DOHH2 (cell line): ENCODE measurements around the gene PTPN2.

Experiments used
- H3F3A ChIP-seq: fragments of 200-600 bp; sonication (generic), shearing (Covaris generic); 2 replicates; pipeline ENCODE4 v1.6.0; 2016; ENCODE audit warnings: antibody characterized with exemption, mild to moderate bottlenecking; ENCODE audit not compliant: control insufficient read depth, insufficient read depth
- H3K27ac ChIP-seq: fragments of 200-600 bp; sonication (generic); 2 replicates; pipeline ENCODE4 v1.5.1; 2014; ENCODE audit warnings: low read depth, mild to moderate bottlenecking, low read length, moderate library complexity
- H3K27me3 ChIP-seq: fragments of 200-600 bp; sonication (generic); 2 replicates; pipeline ENCODE4 v1.6.1; 2014; ENCODE audit warnings: mild to moderate bottlenecking, low read length, mixed read lengths; ENCODE audit not compliant: control insufficient read depth
- H3K36me3 ChIP-seq: fragments of 200-600 bp; sonication (generic); 2 replicates; pipeline ENCODE4 v1.6.1; 2014; ENCODE audit warnings: mild to moderate bottlenecking, low read length, moderate library complexity, mixed read lengths; ENCODE audit not compliant: control insufficient read depth
- H3K4me1 ChIP-seq: fragments of 200-600 bp; sonication (generic); 2 replicates; pipeline ENCODE4 v1.6.1; 2014; ENCODE audit warnings: mild to moderate bottlenecking, low read length, mixed read lengths; ENCODE audit not compliant: control insufficient read depth
- H3K4me2 ChIP-seq: fragments of 200-600 bp; sonication (generic); 2 replicates; pipeline ENCODE4 v1.6.0; 2014; ENCODE audit warnings: mild to moderate bottlenecking, low read length, moderate library complexity
- H3K4me3 ChIP-seq: fragments of 200-600 bp; sonication (generic); 2 replicates; pipeline ENCODE4 v1.5.1; 2014; ENCODE audit warnings: mild to moderate bottlenecking, low read length, mixed read lengths
- H3K79me2 ChIP-seq: fragments of 200-600 bp; sonication (generic); 2 replicates; pipeline ENCODE4 v1.6.1; 2014; ENCODE audit warnings: mild to moderate bottlenecking, low read length, mixed read lengths; ENCODE audit not compliant: control insufficient read depth
- H3K9me2 ChIP-seq: fragments of 200-600 bp; sonication (generic); replicated peaks from 2 replicates; pipeline ENCODE4 v1.6.1; 2014; ENCODE audit warnings: mild to moderate bottlenecking, low read length, mixed read lengths; ENCODE audit not compliant: control insufficient read depth
- H3K9me3 ChIP-seq: fragments of 200-600 bp; sonication (generic); 2 replicates; pipeline ENCODE4 v1.6.1; 2014; ENCODE audit warnings: antibody characterized with exemption, low read length, mixed read lengths; ENCODE audit not compliant: control insufficient read depth, insufficient read depth
- H4K20me1 ChIP-seq: fragments of 200-600 bp; sonication (generic); 2 replicates; pipeline ENCODE4 v1.6.0; 2014; ENCODE audit warnings: low read depth, mild to moderate bottlenecking, antibody characterized with exemption, low read length, moderate library complexity; ENCODE audit not compliant: control insufficient read depth, insufficient read depth
- EZH2phosphoT487 ChIP-seq: fragments of 200-600 bp; sonication (generic); IDR thresholded peaks from 2 replicates; pipeline ENCODE4 v1.6.1; 2017; ENCODE audit warnings: borderline replicate concordance, mild to moderate bottlenecking, antibody characterized with exemption, low read length, moderate library complexity, mixed read lengths
- TF ChIP-seq, protein P1 (sequence below): fragments of 200-600 bp; sonication (generic); IDR thresholded peaks from one replicate; pipeline ENCODE4 v1.5.1; 2014; ENCODE audit warnings: antibody characterized with exemption, mild to moderate bottlenecking, low read depth, low read length; ENCODE audit not compliant: poor library complexity, severe bottlenecking

PTPN2 gene

DNA sequence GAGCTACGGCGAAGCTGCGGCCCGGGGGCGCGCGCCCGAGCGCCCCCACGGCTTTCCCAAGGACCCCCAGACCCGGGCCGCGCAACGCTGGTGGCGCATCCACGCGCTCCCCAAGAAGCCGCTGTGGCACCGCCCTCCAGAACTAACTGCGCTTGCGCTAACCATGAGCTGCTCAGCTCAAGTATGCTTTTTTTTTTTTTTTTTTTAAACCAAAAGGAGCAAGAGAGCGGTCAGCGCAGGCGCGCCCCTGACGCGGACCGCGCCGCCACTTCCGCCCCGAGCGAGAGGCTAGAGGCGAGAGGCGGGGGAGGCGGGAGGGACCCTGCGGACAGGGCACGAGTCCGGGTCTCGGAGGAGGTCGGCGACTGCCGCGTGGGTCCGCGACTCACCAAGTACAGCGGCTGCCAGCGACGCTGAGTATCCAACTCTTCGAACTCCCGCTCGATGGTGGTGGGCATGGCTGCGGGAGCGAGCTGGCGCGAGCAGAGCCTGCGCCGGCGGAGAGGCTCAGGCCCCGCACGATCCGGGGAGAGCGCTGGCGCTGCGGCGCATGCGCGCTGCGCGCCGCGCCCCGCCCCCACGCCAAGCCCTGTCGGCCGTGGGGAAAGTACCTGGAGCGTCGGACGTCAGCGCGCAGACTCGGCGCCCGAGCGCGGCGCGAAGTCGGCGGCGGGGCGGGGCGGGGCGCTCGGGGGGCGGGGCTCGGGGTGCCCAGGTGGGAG lies at the start of gene PTPN2:
TSS of gene PTPN2 (minus strand) at position 554 of the 722 bp plus-strand sequence. CDS start at position 458, 96 bp downstream.
- peak within 1 kb of the TSS; percentile 75 for H3K4me2 ChIP-seq
- peaks cover 18% of the 10 kb centered on the region for H3F3A ChIP-seq
- H3K27ac ChIP-seq, result peak within 1 kb of the TSS; percentile 81
- peak within 1 kb of the TSS; percentile 82 for H3K4me3 ChIP-seq
- H3K36me3 ChIP-seq, result peaks cover 10% of the 10 kb centered on the region
- H4K20me1 ChIP-seq, result peaks cover 27% of the 10 kb centered on the region
- no peaks in the 10 kb centered on the region for H3K9me2 ChIP-seq
- TF ChIP-seq EZH2phosphoT487, result no peak
- TF ChIP-seq, protein P1, sequence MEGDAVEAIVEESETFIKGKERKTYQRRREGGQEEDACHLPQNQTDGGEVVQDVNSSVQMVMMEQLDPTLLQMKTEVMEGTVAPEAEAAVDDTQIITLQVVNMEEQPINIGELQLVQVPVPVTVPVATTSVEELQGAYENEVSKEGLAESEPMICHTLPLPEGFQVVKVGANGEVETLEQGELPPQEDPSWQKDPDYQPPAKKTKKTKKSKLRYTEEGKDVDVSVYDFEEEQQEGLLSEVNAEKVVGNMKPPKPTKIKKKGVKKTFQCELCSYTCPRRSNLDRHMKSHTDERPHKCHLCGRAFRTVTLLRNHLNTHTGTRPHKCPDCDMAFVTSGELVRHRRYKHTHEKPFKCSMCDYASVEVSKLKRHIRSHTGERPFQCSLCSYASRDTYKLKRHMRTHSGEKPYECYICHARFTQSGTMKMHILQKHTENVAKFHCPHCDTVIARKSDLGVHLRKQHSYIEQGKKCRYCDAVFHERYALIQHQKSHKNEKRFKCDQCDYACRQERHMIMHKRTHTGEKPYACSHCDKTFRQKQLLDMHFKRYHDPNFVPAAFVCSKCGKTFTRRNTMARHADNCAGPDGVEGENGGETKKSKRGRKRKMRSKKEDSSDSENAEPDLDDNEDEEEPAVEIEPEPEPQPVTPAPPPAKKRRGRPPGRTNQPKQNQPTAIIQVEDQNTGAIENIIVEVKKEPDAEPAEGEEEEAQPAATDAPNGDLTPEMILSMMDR, result no peak
- no peaks in the 10 kb centered on the region for H3K9me3 ChIP-seq
- H3K4me1 ChIP-seq, result peaks cover 62% of the 10 kb centered on the region
- no peaks in the 10 kb centered on the region for H3K27me3 ChIP-seq
- H3K79me2 ChIP-seq, result peaks cover 52% of the 10 kb centered on the region

DNA sequence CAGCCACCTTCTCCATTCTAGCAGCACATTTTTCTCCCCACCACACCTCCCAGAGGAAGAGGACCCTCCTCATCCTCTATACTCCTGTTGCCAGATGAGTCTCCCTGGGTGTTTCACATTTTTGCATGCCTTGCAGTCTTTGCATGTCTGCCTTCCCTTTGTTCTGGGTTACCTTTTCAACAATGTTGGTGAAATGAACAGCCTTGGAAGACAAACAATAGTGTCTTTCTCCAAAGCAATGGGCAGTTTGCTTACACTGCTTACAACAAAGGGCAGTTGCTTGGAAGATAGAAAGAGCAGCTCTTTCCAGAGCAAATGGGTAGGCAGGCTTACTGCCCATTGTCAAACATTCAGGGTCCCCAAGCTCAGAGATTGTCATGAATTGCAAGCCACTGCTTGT lies 49.3 kb upstream of the PTPN2 start:
- H3K36me3 ChIP-seq, result no peaks in the 10 kb centered on the region
- no peak overlapping the region for H3K27ac ChIP-seq
- no peaks in the 10 kb centered on the region for H4K20me1 ChIP-seq
- no peaks in the 10 kb centered on the region for H3K9me3 ChIP-seq
- no peaks in the 10 kb centered on the region for H3K79me2 ChIP-seq
- H3F3A ChIP-seq, result no peaks in the 10 kb centered on the region
- no peak overlapping the region for H3K4me3 ChIP-seq
- H3K4me1 ChIP-seq, result no peaks in the 10 kb centered on the region
- H3K4me2 ChIP-seq, result no peak overlapping the region
- H3K27me3 ChIP-seq, result peaks cover 30% of the 10 kb centered on the region
- TF ChIP-seq, protein P1, result no peak
- TF ChIP-seq EZH2phosphoT487, result no peak
- no peaks in the 10 kb centered on the region for H3K9me2 ChIP-seq

DNA sequence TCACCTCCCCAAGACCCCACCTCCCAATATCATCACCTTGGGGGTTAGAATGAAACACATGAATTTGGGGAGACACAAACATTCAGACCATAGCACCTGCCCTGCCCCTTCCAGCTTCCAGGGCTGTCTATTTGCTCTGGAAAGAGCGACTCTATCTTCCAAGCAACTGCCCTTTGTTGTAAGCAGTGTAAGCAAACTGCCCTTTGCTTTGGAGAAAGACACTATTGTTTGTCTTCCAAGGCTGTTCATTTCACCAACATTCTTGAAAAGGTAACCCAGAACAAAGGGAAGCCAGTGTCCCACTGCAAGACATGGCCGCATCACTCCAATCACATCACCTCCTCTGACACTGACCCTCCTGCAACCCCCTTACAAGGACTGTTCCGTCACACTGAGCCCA lies 46.9 kb upstream of the PTPN2 start:
- no peak overlapping the region for H3K27ac ChIP-seq
- no peaks in the 10 kb centered on the region for H3K79me2 ChIP-seq
- H3K9me3 ChIP-seq, result no peaks in the 10 kb centered on the region
- H3K36me3 ChIP-seq, result no peaks in the 10 kb centered on the region
- no peak overlapping the region for H3K4me3 ChIP-seq
- no peaks in the 10 kb centered on the region for H3K4me1 ChIP-seq
- H3K27me3 ChIP-seq, result peaks cover 27% of the 10 kb centered on the region
- H3K4me2 ChIP-seq, result no peak overlapping the region
- H3K9me2 ChIP-seq, result no peaks in the 10 kb centered on the region
- H3F3A ChIP-seq, result no peaks in the 10 kb centered on the region
- no peaks in the 10 kb centered on the region for H4K20me1 ChIP-seq
- no peak for TF ChIP-seq EZH2phosphoT487
- TF ChIP-seq, protein P1, result no peak
